Measurements from ENCODE around the gene HELZ. TPM values are rescaled to one million over a fixed set of nuclear protein-coding genes. Genes with fewer than 3 reads are reported as not detected.
"Not testable (repeated sequence)": the region's sequence is repeated elsewhere in the genome, so short reads cannot be mapped to it uniquely, and the experiment has no call there.

HELZ gene
- total RNA-seq, 1 donor from 2014 or later, result 39.1 TPM

- no peak for DNase-seq (ENCODE audit: low read depth, low spot score)
- TF ChIP-seq CTCF (conservative IDR thresholded peaks at IDR 0.05), result no peak
- Mint-ChIP-seq H3K4me3 (no peak overlapping the region), H3K27me3 (ENCODE audit: low read depth) (no peaks in the 10 kb centered on the region), H3K36me3 (ENCODE audit: low read depth) (no peaks in the 10 kb centered on the region), H3K27ac (ENCODE audit: unreplicated experiment) (no peak overlapping the region), H3K4me1 (peaks cover 15% of the 10 kb centered on the region), H3K9me3 (no peaks in the 10 kb centered on the region)
These were observed 44.3 kb upstream of the HELZ start for GRCh38 chr17:67289181-67289876.

GRCh38 chr17:67286826-67287225 lies 41.8 kb upstream of the HELZ start:
- H3K4me3 Mint-ChIP-seq; DNase-seq (ENCODE audit: low read depth, low spot score); H3K27ac Mint-ChIP-seq (ENCODE audit: unreplicated experiment); H3K36me3 Mint-ChIP-seq (ENCODE audit: low read depth); H3K27me3 Mint-ChIP-seq (ENCODE audit: low read depth); H3K9me3 Mint-ChIP-seq; H3K4me1 Mint-ChIP-seq: not testable (repeated sequence)

GRCh38 chr17:67285360-67285759 lies 40.4 kb upstream of the HELZ start:
- H3K4me3 Mint-ChIP-seq, result no peak overlapping the region
- no peaks in the 10 kb centered on the region for H3K9me3 Mint-ChIP-seq
- H3K27me3 Mint-ChIP-seq (ENCODE audit: low read depth), result no peaks in the 10 kb centered on the region
- no peaks in the 10 kb centered on the region for H3K36me3 Mint-ChIP-seq (ENCODE audit: low read depth)
- H3K27ac Mint-ChIP-seq (ENCODE audit: unreplicated experiment), result no peak overlapping the region
- no peak for DNase-seq (ENCODE audit: low read depth, low spot score)
- TF ChIP-seq CTCF (conservative IDR thresholded peaks at IDR 0.05), result no peak
- peaks cover 9% of the 10 kb centered on the region for H3K4me1 Mint-ChIP-seq

GRCh38 chr17:67283731-67284516 lies 38.9 kb upstream of the HELZ start:
- DNase-seq (ENCODE audit: low read depth, low spot score), result no peak
- peak overlapping the region; percentile 39 for H3K27ac Mint-ChIP-seq (ENCODE audit: unreplicated experiment)
- H3K4me3 Mint-ChIP-seq, result no peak overlapping the region
- H3K27me3 Mint-ChIP-seq (ENCODE audit: low read depth), result no peaks in the 10 kb centered on the region
- no peaks in the 10 kb centered on the region for H3K4me1 Mint-ChIP-seq
- no peaks in the 10 kb centered on the region for H3K36me3 Mint-ChIP-seq (ENCODE audit: low read depth)
- H3K9me3 Mint-ChIP-seq, result no peaks in the 10 kb centered on the region
- no peak for TF ChIP-seq CTCF (conservative IDR thresholded peaks at IDR 0.05)

- Mint-ChIP-seq H3K36me3 (ENCODE audit: low read depth) (no peaks in the 10 kb centered on the region), H3K4me1 (no peaks in the 10 kb centered on the region), H3K9me3 (no peaks in the 10 kb centered on the region), H3K4me3 (no peak overlapping the region), H3K27me3 (ENCODE audit: low read depth) (no peaks in the 10 kb centered on the region), H3K27ac (ENCODE audit: unreplicated experiment) (no peak overlapping the region)
- TF ChIP-seq CTCF (conservative IDR thresholded peaks at IDR 0.05), result no peak
- no peak for DNase-seq (ENCODE audit: low read depth, low spot score)
These were observed 36.7 kb upstream of the HELZ start for GRCh38 chr17:67281743-67282142.

GRCh38 chr17:67281053-67281452 lies 36.1 kb upstream of the HELZ start:
- H3K9me3 Mint-ChIP-seq, result no peaks in the 10 kb centered on the region
- no peaks in the 10 kb centered on the region for H3K36me3 Mint-ChIP-seq (ENCODE audit: low read depth)
- H3K27ac Mint-ChIP-seq (ENCODE audit: unreplicated experiment), result no peak overlapping the region
- no peaks in the 10 kb centered on the region for H3K27me3 Mint-ChIP-seq (ENCODE audit: low read depth)
- H3K4me1 Mint-ChIP-seq, result no peaks in the 10 kb centered on the region
- H3K4me3 Mint-ChIP-seq, result no peak overlapping the region
- no peak for DNase-seq (ENCODE audit: low read depth, low spot score)
- TF ChIP-seq CTCF (conservative IDR thresholded peaks at IDR 0.05), result no peak
